ENCODE measurements around the gene PEX14. TPM values are rescaled to one million over a fixed set of nuclear protein-coding genes. Genes with fewer than 3 reads are reported as not detected.

Gene PEX14
- total and polyA plus RNA-seq, 9 of the 15 experiments (the other 6 are each of a cell fraction or from before 2014, with no cell fraction given), result 2.6 to 45.7 (median 22.7) TPM

GRCh38 chr1:10534519-10534918 lies 59.8 kb downstream of the PEX14 start:
- Histone ChIP-seq H3K27me3 (ENCODE audit: control insufficient read depth in 2 of 2, insufficient read depth in 2 of 2, low read length in 2 of 2) (no peaks in the 10 kb centered on the region), H2AFZ (ENCODE audit: low read depth, low read length) (no peak overlapping the region), H3K79me2 (ENCODE audit: control insufficient read depth, insufficient read depth, low read length) (peaks cover 35% of the 10 kb centered on the region), H3K4me1 (replicated peaks in 1 of 2; ENCODE audit: control insufficient read depth in 2 of 2, insufficient read depth in 2 of 2, low read length in 2 of 2) (peaks cover 7 to 11% of the 10 kb centered on the region in 2 experiments), H3K4me3 (no peak overlapping the region), H3K36me3 (ENCODE audit: control insufficient read depth, insufficient read depth, low read length) (peaks cover 31% of the 10 kb centered on the region), H4K20me1 (replicated peaks; ENCODE audit: control insufficient read depth, insufficient read depth, low read length) (peaks cover 5% of the 10 kb centered on the region), H3K9me3 (replicated peaks; ENCODE audit: control insufficient read depth, insufficient read depth, low read depth, low read length) (no peaks in the 10 kb centered on the region), H3K9me1 (ENCODE audit: control insufficient read depth, insufficient read depth, low read length) (no peaks in the 10 kb centered on the region), H3K9ac (ENCODE audit: insufficient read depth in 1 of 2, low read depth in 2 of 2, low read length in 2 of 2) (no peak overlapping the region), H3K27ac (ENCODE audit: extremely low read depth, low read depth, low read length) (no peak overlapping the region), H3K4me2 (ENCODE audit: insufficient read depth, low read length) (no peak overlapping the region)
- in situ Hi-C loops (cut with MboI) (no loop called here), intact Hi-C loops (cut with micrococcal nuclease) (no loop called here)
- 46% methylated on average over 7 of the region's 7 CpGs for WGBS (ENCODE audit: insufficient coverage, low coverage, missing lambda C conversion rate)
- FAIRE-seq (peak; percentile 64), DNase-seq (ENCODE audit: extremely low read depth in 1 of 4, low spot score in 3 of 4) (peak in 1 of 4 experiments; percentile 24), ATAC-seq (peak; percentile 62)
- no TSS peak for BruUV-seq (replicated peaks)
- CTCF ChIA-PET (ENCODE audit: low intra/inter-chr PET ratio), result no interaction called here
- TF ChIP-seq PKNOX1 (IDR thresholded peaks at IDR 0.05) (peak; percentile 15; the same call in 1 of the 2 replicates), E2F8 (IDR thresholded peaks at IDR 0.05; ENCODE audit: low read depth, partially characterized antibody) (no peak), ZBTB11 (CRISPR knock-in tag; IDR thresholded peaks at IDR 0.05) (no peak)
- POLR2A ChIA-PET, result interaction anchor here (0.5 to 0.9 kb wide), 4 partner anchors 10 to 555 kb away, joined by 3 to 6 read pairs (median 4); no protein-coding TSS in a partner anchor
